Stimulated activated CD8-positive, alpha-beta memory T cell treated with anti-CD3 and anti-CD28 coated beads, Interleukin-7, amount 100 ng/mL, for 4 hours (primary cell): Measurements from ENCODE around the gene COTL1.
"Not testable (repeated sequence)": the region's sequence is repeated elsewhere in the genome, so short reads cannot be mapped to it uniquely, and the experiment has no call there.

Source experiments
- DNase-seq, 2 donors: peaks; one replicate each; pipeline ENCODE4 v3.0.0-alpha.2; 2020; ENCODE audit warnings: low read depth in 2 of 2

The COTL1 gene

DNA sequence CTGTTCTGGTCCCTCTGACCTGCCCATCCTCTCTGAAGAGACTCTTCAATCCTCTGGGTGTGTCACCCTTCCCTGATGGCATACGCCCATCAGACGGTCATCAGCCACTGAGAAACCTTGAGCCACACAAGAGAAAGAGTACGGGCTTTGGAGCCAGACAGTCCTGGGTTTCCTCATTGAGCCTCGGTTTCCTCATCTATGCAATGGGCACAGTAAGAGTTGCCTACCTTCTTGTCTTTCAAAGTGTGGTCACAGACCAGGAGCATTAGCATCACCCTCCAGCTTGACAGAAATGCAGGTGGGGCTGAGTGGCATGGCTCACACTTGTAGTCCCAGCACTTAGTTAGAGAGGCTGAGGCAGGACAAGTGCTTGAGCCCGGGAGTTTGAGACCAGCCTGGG lies 87.3 kb downstream of the COTL1 start:
- DNase-seq = no peak

DNA sequence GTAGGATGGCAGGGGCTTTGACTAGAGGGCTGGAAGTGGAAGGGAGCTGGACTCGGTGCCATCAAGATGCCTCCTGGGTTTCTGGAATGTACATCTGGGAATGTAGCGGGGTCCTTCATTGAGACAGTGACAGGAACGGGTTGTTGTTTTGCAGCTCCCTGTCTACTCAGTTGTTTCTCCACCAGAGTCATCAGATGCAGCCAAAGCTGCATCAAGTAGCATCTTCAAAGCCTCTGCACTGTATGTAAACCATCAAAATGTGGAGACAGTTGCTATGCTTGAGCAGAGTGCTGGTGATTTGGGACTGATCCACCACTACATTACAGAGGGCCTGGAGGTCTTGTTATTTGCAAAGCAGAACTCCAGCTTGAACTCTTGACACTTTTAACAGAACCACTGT lies 88.3 kb downstream of the COTL1 start:
- DNase-seq = no peak

DNA sequence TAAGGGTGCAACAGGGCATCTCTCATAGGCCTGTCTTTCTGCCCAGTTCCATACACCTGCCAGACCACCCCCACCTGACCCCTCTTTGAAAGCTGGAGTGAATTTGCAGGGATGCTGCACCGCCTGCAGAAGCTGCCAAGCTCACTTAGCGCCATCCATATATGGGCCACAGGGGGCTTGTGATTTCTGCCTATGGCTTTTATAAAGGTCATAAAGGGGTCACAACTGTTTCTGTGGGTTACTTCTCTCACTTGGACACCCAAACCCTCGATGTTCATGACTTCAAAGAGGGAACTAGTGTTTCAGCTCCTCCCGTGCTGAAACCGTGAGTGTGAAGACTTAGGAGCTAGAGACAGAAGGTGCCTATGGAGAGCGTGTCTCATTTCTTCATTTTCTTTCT lies 89.6 kb downstream of the COTL1 start:
- no peak for DNase-seq

DNA sequence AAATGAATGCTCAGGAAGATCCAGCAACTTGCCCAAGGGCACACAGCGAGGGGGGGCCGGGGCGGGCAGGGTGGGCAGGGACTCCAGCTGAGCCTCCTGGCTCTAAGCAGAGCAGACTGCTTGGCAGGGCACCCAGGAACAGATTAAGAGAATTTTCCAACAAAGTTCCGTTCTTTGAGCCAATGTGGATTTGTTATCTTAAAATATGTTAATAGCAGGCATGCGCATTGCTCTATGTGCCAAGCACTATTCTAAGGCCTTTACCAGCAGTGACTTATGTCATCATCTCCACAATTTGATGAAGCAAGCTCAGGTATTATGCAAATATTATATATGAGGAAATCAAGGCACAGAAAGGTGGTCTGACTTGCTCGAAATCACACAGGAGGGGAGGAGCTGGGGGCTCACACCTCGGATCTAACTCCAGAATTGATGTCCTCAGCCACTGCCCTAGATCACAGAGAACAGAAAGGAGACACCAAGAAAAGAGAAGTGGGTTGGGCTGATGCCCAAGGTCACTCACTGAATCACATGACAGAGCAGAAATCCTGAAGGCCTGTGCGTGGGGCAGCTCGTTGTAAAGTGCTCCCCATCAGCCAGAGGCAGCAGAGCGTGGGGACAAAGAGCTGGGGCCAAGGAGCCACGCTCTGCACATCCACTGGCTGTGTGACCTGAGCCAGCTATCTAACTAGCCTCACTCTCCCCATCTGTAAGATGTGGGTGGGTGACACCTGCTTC lies 90.2 kb downstream of the COTL1 start:
- DNase-seq = no peak

DNA sequence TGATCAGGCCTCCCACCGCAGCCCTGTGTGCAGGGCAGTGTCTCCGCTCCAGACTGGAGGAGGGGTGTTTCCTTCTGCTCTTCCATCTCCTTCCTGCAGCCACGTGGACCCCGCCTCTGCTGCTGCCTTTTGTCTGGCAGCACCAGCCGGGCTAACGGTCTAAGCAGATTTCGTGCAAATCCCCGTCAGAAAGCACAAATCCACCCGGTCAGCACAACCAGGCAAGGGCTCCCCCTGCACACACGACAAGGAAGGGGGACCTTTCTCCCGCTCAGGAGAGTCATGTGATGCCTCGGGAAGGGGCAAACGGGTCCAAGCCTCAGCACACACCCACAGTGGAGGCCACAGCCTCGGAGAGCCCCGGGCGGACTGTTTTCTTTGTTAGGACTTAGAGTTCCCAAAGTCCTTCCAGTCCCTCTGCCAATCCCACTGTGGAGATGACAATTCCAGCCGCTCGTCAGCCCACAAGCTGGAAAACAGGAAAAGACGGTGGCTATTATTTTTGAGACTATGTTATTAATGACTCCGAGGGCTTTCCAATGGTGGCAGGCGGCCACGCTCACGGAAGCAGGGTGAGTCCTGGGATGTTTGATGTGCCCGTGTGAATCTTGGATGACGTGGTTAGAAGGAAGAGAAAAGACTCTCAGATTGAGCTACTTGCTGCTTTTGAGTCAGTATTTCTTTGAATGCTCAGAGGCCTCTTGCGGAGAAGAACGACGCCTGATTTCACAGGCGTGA lies 90.9 kb downstream of the COTL1 start:
- no peak for DNase-seq

DNA sequence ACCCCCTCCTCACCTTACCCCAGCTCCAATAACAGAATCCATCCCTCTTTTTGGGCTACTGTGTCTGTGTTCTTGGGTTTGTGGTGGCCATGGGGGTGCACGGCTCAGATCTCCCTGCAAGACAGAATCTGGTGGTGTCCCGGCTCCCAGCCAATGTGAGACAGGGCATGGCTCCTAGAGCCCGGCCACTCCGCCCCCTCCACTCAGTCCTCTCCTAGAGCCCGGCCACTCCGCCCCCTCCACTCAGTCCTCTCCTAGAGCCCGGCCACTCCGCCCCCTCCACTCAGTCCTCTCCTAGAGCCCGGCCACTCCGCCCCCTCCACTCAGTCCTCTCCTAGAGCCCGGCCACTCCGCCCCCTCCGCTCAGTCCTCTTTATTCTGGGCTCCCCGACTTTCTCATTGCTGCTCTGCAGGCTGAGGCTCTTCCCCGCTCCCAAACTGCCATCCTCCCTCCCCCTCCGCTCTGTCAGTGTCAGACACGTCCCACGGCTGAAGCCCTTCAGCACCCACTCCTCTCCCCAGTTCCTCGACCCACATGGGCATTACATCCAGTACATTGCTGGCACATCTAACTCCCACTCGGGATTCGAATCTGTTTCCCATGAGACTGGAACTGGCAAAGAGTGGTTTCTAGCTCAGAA lies 92.8 kb downstream of the COTL1 start:
- DNase-seq = not testable (repeated sequence)

DNA sequence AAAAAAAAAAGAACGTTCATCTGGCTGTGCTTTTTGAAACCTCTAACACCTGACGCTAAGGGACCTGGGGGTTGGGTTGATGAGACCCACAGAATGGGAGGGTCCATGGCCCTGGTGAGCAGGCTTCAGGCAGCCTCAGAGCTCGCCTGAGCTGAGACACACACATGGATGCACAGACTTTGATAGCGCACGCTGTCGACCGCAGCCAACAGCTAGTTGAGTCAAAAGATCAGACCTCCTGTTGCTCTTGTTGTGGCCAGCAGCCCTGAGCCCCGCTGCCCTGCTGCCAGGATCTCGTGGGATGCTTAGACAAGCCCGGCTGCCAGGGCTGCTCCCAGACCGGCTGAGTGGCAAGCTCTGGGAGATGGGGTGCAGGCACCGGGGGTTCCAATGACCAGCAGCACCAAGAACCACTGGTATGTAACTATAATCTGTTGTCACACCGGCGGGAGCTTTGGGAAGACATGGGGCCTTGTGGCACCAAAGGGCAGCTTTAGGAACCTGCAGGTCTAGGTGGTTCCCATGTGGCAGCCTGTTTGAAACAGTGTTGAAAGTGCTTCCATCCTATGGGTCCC lies 93.4 kb downstream of the COTL1 start:
- no peak for DNase-seq

DNA sequence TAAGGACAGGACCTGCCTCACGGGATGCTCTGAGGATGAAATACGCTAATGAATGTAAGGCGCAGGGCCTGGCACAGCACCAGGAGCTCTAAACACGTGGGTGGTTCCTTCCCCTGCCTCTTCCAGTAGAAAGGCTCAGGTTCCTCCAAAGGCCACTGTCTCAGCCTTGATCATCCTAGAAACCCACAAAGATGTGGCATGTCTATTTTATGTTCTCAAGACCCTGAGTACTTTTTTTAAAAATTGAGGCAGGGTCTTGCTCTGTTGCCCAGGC lies 96.4 kb downstream of the COTL1 start:
- DNase-seq = no peak

DNA sequence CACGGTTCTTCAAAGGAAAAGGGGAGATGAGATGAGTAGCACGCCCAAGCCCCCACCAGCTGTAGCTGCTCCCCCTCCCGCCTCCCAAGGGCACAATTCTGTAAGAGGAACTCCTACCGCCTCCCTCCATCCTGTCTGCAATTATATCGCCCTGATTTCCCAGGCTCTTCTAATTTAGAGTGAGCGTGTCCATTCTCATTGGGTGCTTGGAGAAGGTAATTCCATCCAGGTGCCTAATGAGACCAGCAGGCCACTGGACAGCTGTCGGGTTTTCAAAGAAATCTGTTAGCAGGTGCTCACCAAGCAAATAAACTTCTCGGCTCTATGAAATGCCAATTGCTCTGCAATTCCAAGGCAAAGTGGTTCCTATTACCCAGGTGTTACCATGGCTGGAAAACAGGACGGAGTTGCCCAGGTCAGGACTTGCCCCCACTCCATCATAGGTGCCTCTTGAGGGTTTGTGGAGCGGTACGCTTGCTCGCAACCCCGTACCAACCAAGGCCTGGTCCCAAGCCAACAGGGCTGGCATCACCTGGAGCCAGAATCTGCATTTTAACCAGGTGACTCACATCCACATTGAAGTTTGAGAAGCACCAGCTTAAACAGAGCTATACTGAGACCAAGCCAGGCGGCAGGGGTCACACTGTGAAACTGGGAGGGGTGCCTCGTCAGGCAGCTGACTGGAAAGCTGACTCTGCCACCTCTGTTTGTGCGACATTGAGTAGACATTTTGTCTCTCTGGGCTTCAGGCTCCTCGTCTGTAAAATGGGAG lies 97.0 kb downstream of the COTL1 start:
- no peak for DNase-seq

DNA sequence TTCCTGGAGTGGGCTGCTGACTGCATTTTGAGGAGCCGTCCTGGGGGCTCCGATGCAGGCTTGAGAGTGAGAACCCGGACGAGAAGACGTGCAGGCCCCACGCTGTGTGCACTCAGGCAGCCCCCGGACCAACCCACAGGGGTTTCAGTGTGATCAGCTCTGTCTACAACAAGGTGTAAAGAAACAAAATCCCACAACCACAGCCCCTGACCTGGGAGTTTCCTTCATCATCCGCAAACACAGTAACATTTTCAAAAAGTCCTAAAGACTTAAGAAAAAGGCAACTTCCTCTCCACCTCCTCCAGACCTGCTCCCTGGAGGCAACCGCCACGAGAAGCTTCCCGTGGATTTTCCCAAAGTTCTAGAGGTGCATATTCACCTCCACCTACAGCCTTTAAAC lies 98.0 kb downstream of the COTL1 start:
- no peak for DNase-seq

DNA sequence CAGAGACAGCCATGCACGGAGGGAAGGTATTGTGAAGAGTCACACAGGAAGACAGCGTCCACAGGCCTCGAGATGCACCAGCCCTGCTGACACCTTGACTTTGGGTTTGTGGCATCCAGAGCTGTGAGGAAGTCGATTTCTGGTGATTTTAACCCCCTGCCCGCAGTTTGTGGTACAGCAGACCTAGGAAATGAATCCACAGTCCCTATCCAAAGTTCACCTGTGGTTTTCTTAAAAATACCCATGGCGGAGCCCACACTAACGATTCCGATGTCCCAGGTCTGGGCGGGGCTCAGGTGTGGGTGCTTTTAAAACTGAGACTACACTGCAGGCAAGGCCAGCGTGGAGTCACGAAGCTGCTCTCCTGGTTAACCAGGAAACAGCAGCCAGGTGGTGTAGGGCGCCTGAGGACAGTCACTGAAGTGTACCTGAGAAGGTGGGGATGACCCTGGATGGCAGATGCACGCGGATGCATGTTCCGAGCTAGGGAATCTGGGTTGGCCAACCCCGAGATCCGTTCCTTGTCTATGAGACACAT lies 99.0 kb downstream of the COTL1 start:
- peak; percentile 34 to 41 for DNase-seq

DNA sequence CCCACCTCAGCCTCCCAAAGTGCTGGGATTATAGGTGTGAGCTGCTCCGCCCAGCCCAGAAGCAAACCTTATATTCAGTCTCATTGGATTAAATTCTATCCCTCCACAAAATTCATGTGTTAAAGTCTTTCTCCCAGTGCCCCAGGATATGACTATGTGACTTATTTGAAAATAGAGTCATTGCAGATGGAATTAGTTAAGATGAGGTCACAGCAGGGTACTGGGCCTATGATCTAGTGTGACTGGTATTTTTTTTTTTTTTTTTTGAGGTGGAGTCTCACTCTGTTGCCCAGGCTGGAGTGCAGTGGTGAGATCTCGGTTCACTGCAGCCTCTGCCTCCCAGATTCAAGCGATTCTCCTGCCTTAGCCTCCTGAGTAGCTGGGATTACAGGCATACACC lies 99.7 kb downstream of the COTL1 start:
- not testable (repeated sequence) for DNase-seq

DNA sequence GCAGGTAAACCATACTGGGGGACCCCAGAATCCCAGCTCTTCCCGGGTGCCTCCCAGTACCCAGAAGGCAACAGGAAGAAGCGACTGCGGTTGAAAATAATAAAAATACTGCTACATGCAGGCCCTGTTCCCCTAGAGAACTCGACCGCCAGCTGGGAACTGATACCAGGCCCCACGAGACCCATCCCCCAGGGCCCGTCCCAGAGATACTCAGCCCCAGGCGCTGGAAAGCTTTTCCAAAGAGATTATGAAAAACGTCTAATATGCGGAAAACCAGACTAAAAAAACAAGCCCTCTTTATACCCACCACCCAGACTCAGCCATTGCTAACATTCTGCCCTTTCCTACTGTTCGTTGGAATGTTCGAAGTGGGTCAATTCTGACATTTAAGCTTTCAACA lies 100.5 kb downstream of the COTL1 start:
- no peak for DNase-seq
